Left lung (tissue), 10 donors: Measurements from ENCODE around the gene DNASE1L3. TPM values are rescaled to one million over a fixed set of nuclear protein-coding genes. Genes with fewer than 3 reads are reported as not detected.

ENCODE experiments used
- ATAC-seq: fragments of 200-7000 bp; cut with Tn5 transposase; one replicate; pipeline ENCODE4 v1.9.1; 2020; ENCODE audit warnings: moderate library complexity
- DNase-seq, 4 donors: peaks; one replicate each; pipeline ENCODE4 v3.0.0-alpha.2; 2013 to 2020
- H3K27ac ChIP-seq, 2 donors: fragments of 200-600 bp; sonication (generic) in 1 of 2; one replicate each; pipeline versions ENCODE4 v1.5.0 to v1.8.0; 2020 to 2021
- H3K27me3 ChIP-seq, 2 donors: fragments of 200-600 bp; sonication (generic) in 1 of 2; one replicate each; pipeline versions ENCODE4 v1.5.0 to v1.8.0; 2020 to 2021
- H3K36me3 ChIP-seq, 2 donors: fragments of 200-600 bp; sonication (generic) in 1 of 2; one replicate each; pipeline versions ENCODE4 v1.5.0 to v1.8.0; 2020 to 2021
- H3K4me1 ChIP-seq, 2 donors: fragments of 200-600 bp; one replicate each; pipeline ENCODE4 v1.8.0; 2021
- H3K4me3 ChIP-seq, 2 donors: fragments of 200-600 bp; sonication (generic) in 1 of 2; one replicate each; pipeline versions ENCODE4 v1.5.0 to v1.8.0; 2020 to 2021; ENCODE audit warnings: mild to moderate bottlenecking in 1 of 2
- H3K9me3 ChIP-seq, 2 donors: fragments of 200-600 bp; sonication (generic) in 1 of 2; one replicate each; pipeline versions ENCODE4 v1.5.0 to v1.8.0; 2020 to 2021
- CTCF ChIP-seq, 2 donors: fragments of 200-600 bp; sonication (generic) in 1 of 2; IDR thresholded peaks; one replicate each; pipeline versions ENCODE4 v1.5.0 to v1.8.0; 2021; ENCODE audit warnings: antibody characterized with exemption in 2 of 2
- intact Hi-C, 2 donors: fragments of 100-400 bp; cut with DNase I; formaldehyde crosslinking; loops; one replicate each; pipeline versions ENCODE4 v1.11.2 to v1.14.2; 2022
- polyA plus RNA-seq, 6 donors: library from polyadenylated mRNA; unstranded; fragments of 120-200 nt; gene quantifications; one replicate each; pipeline ENCODE4 v1.2.1, GENCODE V29; 2013; ENCODE audit not compliant: insufficient read length in 6 of 6
- total RNA-seq, 2 donors: library from RNA; stranded (reverse); fragmentation: NEBNext Ultra II Directional; extraction: Animal tissue kit (Norgen Biotek cat#: 25700); gene quantifications; one replicate each; pipeline ENCODE4 v1.2.1, GENCODE V29; 2021
- donor health status: DM: no; HTN: yes; CAD: no.
- donor health status: DM: no; HTN: no; CAD: no.

The DNASE1L3 gene
- total and polyA plus RNA-seq, 8 donors = 1.00 to 3.0 (median 1.8) TPM

- Histone ChIP-seq H3K4me1 (peaks cover 3 to 12% of the 10 kb centered on the region in 2 donors), H3K27me3 (no peaks in the 10 kb centered on the region), H3K4me3 (no peak overlapping the region), H3K36me3 (peaks cover 0 to 71% of the 10 kb centered on the region in 2 donors), H3K27ac (no peak overlapping the region), H3K9me3 (peaks cover 0 to 3% of the 10 kb centered on the region in 2 donors)
- TF ChIP-seq CTCF (IDR thresholded peaks at IDR 0.05) = no peak
- DNase-seq (no peak), ATAC-seq (no peak)
- intact Hi-C loops = no loop called here
Observed at GRCh38 chr3:58157700-58158099, 53.1 kb downstream of the DNASE1L3 start.

- intact Hi-C loops = no loop called here
- Histone ChIP-seq H3K4me3 (no peak overlapping the region), H3K9me3 (no peaks in the 10 kb centered on the region), H3K27ac (no peak overlapping the region), H3K4me1 (no peaks in the 10 kb centered on the region), H3K27me3 (no peaks in the 10 kb centered on the region), H3K36me3 (peaks cover 0 to 83% of the 10 kb centered on the region in 2 donors)
- ATAC-seq (no peak), DNase-seq (no peak)
- no peak for TF ChIP-seq CTCF (IDR thresholded peaks at IDR 0.05)
Observed at GRCh38 chr3:58155838-58156237, 54.9 kb downstream of the DNASE1L3 start.

GRCh38 chr3:58154626-58155449, 55.9 kb downstream of the DNASE1L3 start:
- DNase-seq = no peak
- Histone ChIP-seq H3K9me3 (no peaks in the 10 kb centered on the region), H3K36me3 (peaks cover 0 to 93% of the 10 kb centered on the region in 2 donors), H3K27ac (no peak overlapping the region), H3K4me3 (no peak overlapping the region), H3K4me1 (no peaks in the 10 kb centered on the region), H3K27me3 (no peaks in the 10 kb centered on the region)
- no peak for ATAC-seq
- intact Hi-C loops = no loop called here
- no peak for TF ChIP-seq CTCF (IDR thresholded peaks at IDR 0.05)

- no peaks in the 10 kb centered on the region for H3K27me3 ChIP-seq
- no peaks in the 10 kb centered on the region for H3K9me3 ChIP-seq
- no peak for DNase-seq
- H3K36me3 ChIP-seq = peaks cover 0 to 94% of the 10 kb centered on the region in 2 donors
- H3K4me1 ChIP-seq = no peaks in the 10 kb centered on the region
- TF ChIP-seq CTCF (IDR thresholded peaks at IDR 0.05) = no peak
- H3K4me3 ChIP-seq = no peak overlapping the region
- no peak for ATAC-seq
- intact Hi-C loops = no loop called here
- no peak overlapping the region for H3K27ac ChIP-seq
Observed at GRCh38 chr3:58153371-58153770, 57.4 kb downstream of the DNASE1L3 start.

- H3K36me3 ChIP-seq = peaks cover 0 to 95% of the 10 kb centered on the region in 2 donors
- no peaks in the 10 kb centered on the region for H3K4me1 ChIP-seq
- ATAC-seq (no peak), DNase-seq (no peak)
- no peak overlapping the region for H3K4me3 ChIP-seq
- no peak overlapping the region for H3K27ac ChIP-seq
- no peaks in the 10 kb centered on the region for H3K9me3 ChIP-seq
- TF ChIP-seq CTCF (IDR thresholded peaks at IDR 0.05) = no peak
- intact Hi-C loops = no loop called here
- H3K27me3 ChIP-seq = no peaks in the 10 kb centered on the region
Observed at GRCh38 chr3:58152225-58153015, 58.4 kb downstream of the DNASE1L3 start.
